Effector memory CD8-positive, alpha-beta T cell (primary cell): Measurements from ENCODE around the gene FBXL7.

ENCODE experiments used
- ATAC-seq: fragments of 150-1000 bp; cut with Tn5 transposase; replicated peaks from 2 replicates; pipeline ENCODE4 v1.10.0; 2021; ENCODE audit warnings: mild to moderate bottlenecking, moderate library complexity
- DNase-seq, 3 experiments: peaks; one replicate each; pipeline ENCODE4 v3.0.0; 2021
- H3K27ac Mint-ChIP-seq, 2 donors: one replicate each; pipeline ENCODE4 v1.8.0; 2022; ENCODE audit warnings: mild to moderate bottlenecking in 2 of 2, mixed read lengths in 2 of 2, moderate library complexity in 2 of 2
- H3K27me3 Mint-ChIP-seq, 2 donors: one replicate each; pipeline ENCODE4 v1.8.0; 2022; ENCODE audit warnings: mixed read lengths in 2 of 2
- H3K36me3 Mint-ChIP-seq: one replicate; pipeline ENCODE4 v1.8.0; 2022; ENCODE audit warnings: mild to moderate bottlenecking, moderate library complexity, mixed read lengths; ENCODE audit not compliant: insufficient read depth
- H3K4me1 Mint-ChIP-seq, 2 donors: one replicate each; pipeline ENCODE4 v1.8.0; 2022; ENCODE audit warnings: low read depth in 2 of 2, mixed read lengths in 2 of 2
- H3K4me3 Mint-ChIP-seq, 2 donors: one replicate each; pipeline ENCODE4 v1.8.0; 2022; ENCODE audit warnings: mild to moderate bottlenecking in 2 of 2, mixed read lengths in 2 of 2, moderate library complexity in 2 of 2
- H3K9me3 Mint-ChIP-seq, 2 donors: one replicate each; pipeline ENCODE4 v1.8.0; 2022; ENCODE audit warnings: mixed read lengths in 2 of 2

FBXL7 gene

GRCh38 chr5:15630441-15630840, 130.5 kb downstream of the FBXL7 start:
- Mint-ChIP-seq H3K27me3 (no peaks in the 10 kb centered on the region), H3K4me1 (no peaks in the 10 kb centered on the region), H3K27ac (no peak overlapping the region), H3K9me3 (peaks cover 0 to 7% of the 10 kb centered on the region in 2 donors), H3K36me3 (no peaks in the 10 kb centered on the region), H3K4me3 (no peak overlapping the region)
- ATAC-seq: no peak
- no peak for DNase-seq

GRCh38 chr5:15634591-15635288, 134.8 kb downstream of the FBXL7 start:
- no peaks in the 10 kb centered on the region for H3K36me3 Mint-ChIP-seq
- H3K9me3 Mint-ChIP-seq: peaks cover 5 to 10% of the 10 kb centered on the region in 2 donors
- no peak overlapping the region for H3K4me3 Mint-ChIP-seq
- H3K27ac Mint-ChIP-seq: no peak overlapping the region
- ATAC-seq (no peak), DNase-seq (no peak)
- H3K4me1 Mint-ChIP-seq: no peaks in the 10 kb centered on the region
- H3K27me3 Mint-ChIP-seq: no peaks in the 10 kb centered on the region

GRCh38 chr5:15635289-15635616, 135.3 kb downstream of the FBXL7 start:
- H3K27me3 Mint-ChIP-seq: no peaks in the 10 kb centered on the region
- no peaks in the 10 kb centered on the region for H3K36me3 Mint-ChIP-seq
- H3K27ac Mint-ChIP-seq: no peak overlapping the region
- no peaks in the 10 kb centered on the region for H3K4me1 Mint-ChIP-seq
- ATAC-seq: no peak
- no peak overlapping the region for H3K4me3 Mint-ChIP-seq
- peaks cover 5 to 10% of the 10 kb centered on the region in 2 donors for H3K9me3 Mint-ChIP-seq
- DNase-seq: no peak

GRCh38 chr5:15637345-15637744, 137.4 kb downstream of the FBXL7 start:
- Mint-ChIP-seq H3K4me1 (no peaks in the 10 kb centered on the region), H3K36me3 (peaks cover 3% of the 10 kb centered on the region), H3K4me3 (no peak overlapping the region), H3K27ac (no peak overlapping the region), H3K27me3 (no peaks in the 10 kb centered on the region), H3K9me3 (peaks cover 9 to 17% of the 10 kb centered on the region in 2 donors)
- ATAC-seq (no peak), DNase-seq (no peak)

GRCh38 chr5:15637886-15638285, 137.9 kb downstream of the FBXL7 start:
- ATAC-seq: no peak
- H3K4me1 Mint-ChIP-seq: no peaks in the 10 kb centered on the region
- peaks cover 9 to 17% of the 10 kb centered on the region in 2 donors for H3K9me3 Mint-ChIP-seq
- no peak for DNase-seq
- H3K36me3 Mint-ChIP-seq: peaks cover 3% of the 10 kb centered on the region
- no peak overlapping the region for H3K27ac Mint-ChIP-seq
- no peaks in the 10 kb centered on the region for H3K27me3 Mint-ChIP-seq
- no peak overlapping the region for H3K4me3 Mint-ChIP-seq

GRCh38 chr5:15638296-15638695, 138.3 kb downstream of the FBXL7 start:
- DNase-seq: no peak
- H3K4me3 Mint-ChIP-seq: no peak overlapping the region

GRCh38 chr5:15639288-15639687, 139.3 kb downstream of the FBXL7 start:
- Mint-ChIP-seq H3K4me3 (no peak overlapping the region), H3K4me1 (no peaks in the 10 kb centered on the region), H3K27ac (no peak overlapping the region), H3K36me3 (peaks cover 3% of the 10 kb centered on the region), H3K27me3 (no peaks in the 10 kb centered on the region), H3K9me3 (peaks cover 9 to 17% of the 10 kb centered on the region in 2 donors)
- no peak for DNase-seq
- ATAC-seq: no peak

More at GRCh38 chr5:15638296-15638695, 138.3 kb downstream of the FBXL7 start:
- Mint-ChIP-seq H3K27ac (no peak overlapping the region), H3K36me3 (peaks cover 3% of the 10 kb centered on the region), H3K9me3 (peaks cover 9 to 17% of the 10 kb centered on the region in 2 donors), H3K27me3 (no peaks in the 10 kb centered on the region), H3K4me1 (no peaks in the 10 kb centered on the region)
- ATAC-seq: no peak

- H3K4me1 Mint-ChIP-seq: no peaks in the 10 kb centered on the region
- no peak overlapping the region for H3K4me3 Mint-ChIP-seq
- H3K27me3 Mint-ChIP-seq: no peaks in the 10 kb centered on the region
- no peak overlapping the region for H3K27ac Mint-ChIP-seq
- peaks cover 3% of the 10 kb centered on the region for H3K36me3 Mint-ChIP-seq
- H3K9me3 Mint-ChIP-seq: peaks cover 7 to 17% of the 10 kb centered on the region in 2 donors
- DNase-seq (no peak), ATAC-seq (no peak)
Observed at GRCh38 chr5:15640116-15640515, 140.1 kb downstream of the FBXL7 start.

- no peak for ATAC-seq
Observed at GRCh38 chr5:15643731-15644130, 143.8 kb downstream of the FBXL7 start.

GRCh38 chr5:15645381-15646160, 145.6 kb downstream of the FBXL7 start:
- ATAC-seq: no peak
- no peaks in the 10 kb centered on the region for H3K27me3 Mint-ChIP-seq
- DNase-seq: no peak
- H3K4me3 Mint-ChIP-seq: no peak overlapping the region
- peaks cover 3% of the 10 kb centered on the region for H3K36me3 Mint-ChIP-seq
- H3K9me3 Mint-ChIP-seq: peaks cover 3 to 7% of the 10 kb centered on the region in 2 donors
- no peaks in the 10 kb centered on the region for H3K4me1 Mint-ChIP-seq
- no peak overlapping the region for H3K27ac Mint-ChIP-seq

More at GRCh38 chr5:15643731-15644130, 143.8 kb downstream of the FBXL7 start:
- Mint-ChIP-seq H3K27ac (no peak overlapping the region), H3K9me3 (peaks cover 6 to 7% of the 10 kb centered on the region in 2 donors), H3K36me3 (peaks cover 3% of the 10 kb centered on the region), H3K4me3 (no peak overlapping the region), H3K27me3 (no peaks in the 10 kb centered on the region), H3K4me1 (no peaks in the 10 kb centered on the region)
- no peak for DNase-seq

- ATAC-seq: no peak
- H3K36me3 Mint-ChIP-seq: peaks cover under 1% of the 10 kb centered on the region
Observed at GRCh38 chr5:15646371-15646770, 146.4 kb downstream of the FBXL7 start.

GRCh38 chr5:15647251-15647650, 147.3 kb downstream of the FBXL7 start:
- no peak for DNase-seq

More at GRCh38 chr5:15646371-15646770, 146.4 kb downstream of the FBXL7 start:
- H3K27ac Mint-ChIP-seq: no peak overlapping the region
- no peaks in the 10 kb centered on the region for H3K27me3 Mint-ChIP-seq
- H3K4me1 Mint-ChIP-seq: no peaks in the 10 kb centered on the region
- no peak overlapping the region for H3K4me3 Mint-ChIP-seq
- no peak for DNase-seq
- peaks cover under 1 to 2% of the 10 kb centered on the region in 2 donors for H3K9me3 Mint-ChIP-seq

GRCh38 chr5:15650266-15650665, 150.3 kb downstream of the FBXL7 start:
- H3K9me3 Mint-ChIP-seq: no peaks in the 10 kb centered on the region
- no peaks in the 10 kb centered on the region for H3K27me3 Mint-ChIP-seq
- H3K27ac Mint-ChIP-seq: no peak overlapping the region
- no peaks in the 10 kb centered on the region for H3K4me1 Mint-ChIP-seq
- DNase-seq: no peak
- ATAC-seq: no peak
- H3K4me3 Mint-ChIP-seq: no peak overlapping the region
- no peaks in the 10 kb centered on the region for H3K36me3 Mint-ChIP-seq

More at GRCh38 chr5:15647251-15647650, 147.3 kb downstream of the FBXL7 start:
- Mint-ChIP-seq H3K4me3 (no peak overlapping the region), H3K4me1 (no peaks in the 10 kb centered on the region), H3K9me3 (no peaks in the 10 kb centered on the region), H3K36me3 (no peaks in the 10 kb centered on the region), H3K27ac (no peak overlapping the region), H3K27me3 (no peaks in the 10 kb centered on the region)
- ATAC-seq: no peak

GRCh38 chr5:15654779-15655178, 154.8 kb downstream of the FBXL7 start:
- H3K4me1 Mint-ChIP-seq: no peaks in the 10 kb centered on the region
- H3K27me3 Mint-ChIP-seq: no peaks in the 10 kb centered on the region
- H3K9me3 Mint-ChIP-seq: peaks cover 4 to 12% of the 10 kb centered on the region in 2 donors
- H3K36me3 Mint-ChIP-seq: no peaks in the 10 kb centered on the region
- no peak overlapping the region for H3K27ac Mint-ChIP-seq
- DNase-seq (no peak), ATAC-seq (no peak)
- H3K4me3 Mint-ChIP-seq: no peak overlapping the region
